ENCODE measurements around the gene TRIP4. TPM values are rescaled to one million over a fixed set of nuclear protein-coding genes. Genes with fewer than 3 reads are reported as not detected.

The TRIP4 gene
- total RNA-seq, 1 donor from 2014 or later: 13.5 TPM

DNA sequence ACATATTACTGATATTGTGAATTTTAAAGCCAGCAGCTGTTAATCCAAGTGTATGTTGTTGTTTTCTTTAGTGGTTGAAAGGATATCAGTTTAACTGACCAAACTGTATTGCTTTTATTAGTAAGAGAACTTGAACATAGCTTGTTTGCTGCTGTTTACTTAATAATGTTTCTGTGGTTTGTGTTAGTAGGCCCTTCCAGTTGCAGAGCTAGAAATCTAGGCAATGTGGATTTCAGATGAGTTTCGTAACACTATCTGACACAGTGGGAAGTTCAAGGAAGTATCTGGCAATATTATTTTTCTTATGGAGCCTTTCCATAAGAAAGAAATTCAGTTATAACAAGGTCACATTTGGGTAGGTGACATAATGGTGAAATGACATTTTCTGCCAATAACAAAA lies 91.2 kb downstream of the TRIP4 start:
- peaks cover 3% of the 10 kb centered on the region for H3K36me3 ChIP-seq
- H3K27me3 ChIP-seq (ENCODE audit: low read depth): no peaks in the 10 kb centered on the region
- H3K4me3 ChIP-seq: no peak overlapping the region
- intact Hi-C loops (cut with micrococcal nuclease): no loop called here
- no peaks in the 10 kb centered on the region for H3K9me3 ChIP-seq (replicated peaks)
- H3K27ac ChIP-seq (replicated peaks): no peak overlapping the region
- no peak for DNase-seq
- peaks cover 4% of the 10 kb centered on the region for H3K4me1 ChIP-seq
- TF ChIP-seq CTCF (IDR thresholded peaks at IDR 0.05; ENCODE audit: borderline replicate concordance): no peak

DNA sequence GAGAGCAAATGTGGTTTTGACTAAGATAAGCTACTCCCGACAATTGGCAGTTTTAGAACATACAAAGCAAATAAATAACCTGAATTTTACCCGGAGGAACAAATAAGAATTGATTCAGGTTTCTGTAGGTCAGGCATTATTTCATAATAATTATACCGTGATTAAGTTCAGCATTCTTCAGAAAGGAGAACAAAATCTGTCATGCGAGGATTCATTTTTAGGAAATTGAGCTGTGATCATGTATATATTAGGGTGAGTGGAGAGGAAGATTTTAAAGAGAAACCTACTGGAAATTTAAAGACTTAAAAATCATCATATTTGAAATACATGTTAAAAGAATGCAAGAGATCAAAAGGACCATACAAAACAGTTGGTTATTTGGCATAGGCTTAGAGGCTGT lies 93.3 kb downstream of the TRIP4 start:
- no peaks in the 10 kb centered on the region for H3K9me3 ChIP-seq (replicated peaks)
- DNase-seq: no peak
- intact Hi-C loops (cut with micrococcal nuclease): no loop called here
- H3K36me3 ChIP-seq: peaks cover 3% of the 10 kb centered on the region
- no peak overlapping the region for H3K27ac ChIP-seq (replicated peaks)
- no peak for TF ChIP-seq CTCF (IDR thresholded peaks at IDR 0.05; ENCODE audit: borderline replicate concordance)
- peaks cover 4% of the 10 kb centered on the region for H3K4me1 ChIP-seq
- H3K4me3 ChIP-seq: no peak overlapping the region
- H3K27me3 ChIP-seq (ENCODE audit: low read depth): no peaks in the 10 kb centered on the region

DNA sequence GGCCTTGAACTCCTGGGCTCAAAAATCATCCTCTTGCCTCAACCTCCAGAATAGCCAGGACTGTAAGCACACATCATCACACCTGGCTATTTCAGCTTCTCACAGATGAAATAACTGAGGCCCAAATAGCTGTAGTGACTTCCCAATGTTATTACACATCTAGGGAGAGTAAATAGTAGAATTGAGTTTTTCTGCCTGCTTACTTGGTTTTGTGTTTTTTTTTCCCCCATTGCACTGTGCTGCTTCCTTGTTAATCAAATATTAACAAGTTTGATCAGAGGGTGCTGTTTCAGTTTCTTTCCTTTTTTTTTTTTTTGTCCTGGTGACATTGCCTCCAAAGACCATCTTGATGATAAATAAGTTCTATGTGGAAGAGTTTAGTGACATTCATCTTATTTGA lies 96.1 kb downstream of the TRIP4 start:
- Histone ChIP-seq H3K36me3 (peaks cover 3% of the 10 kb centered on the region), H3K27ac (replicated peaks) (no peak overlapping the region), H3K4me3 (no peak overlapping the region), H3K9me3 (replicated peaks) (no peaks in the 10 kb centered on the region), H3K27me3 (ENCODE audit: low read depth) (no peaks in the 10 kb centered on the region), H3K4me1 (no peaks in the 10 kb centered on the region)
- no peak for TF ChIP-seq CTCF (IDR thresholded peaks at IDR 0.05; ENCODE audit: borderline replicate concordance)
- intact Hi-C loops (cut with micrococcal nuclease): no loop called here
- DNase-seq: no peak

DNA sequence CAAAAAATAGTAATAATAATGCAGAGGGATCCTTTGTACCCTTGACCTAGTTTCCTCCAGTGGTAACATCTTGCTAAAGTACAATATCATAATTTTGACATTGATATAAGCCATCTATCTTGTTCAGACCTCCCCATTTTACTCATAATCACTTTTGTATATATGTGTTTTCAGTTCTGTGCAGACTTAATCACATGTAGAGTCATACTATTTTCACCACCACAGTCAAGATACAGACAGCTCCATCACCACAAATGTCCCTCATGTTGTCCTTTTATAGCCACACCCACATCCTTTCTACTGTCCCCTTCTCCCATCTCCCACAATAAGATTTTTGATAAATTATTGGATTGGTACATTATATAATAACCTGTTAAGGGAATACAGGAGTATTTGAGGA lies 98.2 kb downstream of the TRIP4 start:
- Histone ChIP-seq H3K27me3 (ENCODE audit: low read depth) (no peaks in the 10 kb centered on the region), H3K4me3 (no peak overlapping the region), H3K4me1 (peaks cover 6% of the 10 kb centered on the region), H3K27ac (replicated peaks) (no peak overlapping the region), H3K9me3 (replicated peaks) (no peaks in the 10 kb centered on the region), H3K36me3 (peaks cover 13% of the 10 kb centered on the region)
- TF ChIP-seq CTCF (IDR thresholded peaks at IDR 0.05; ENCODE audit: borderline replicate concordance): no peak
- no peak for DNase-seq
- intact Hi-C loops (cut with micrococcal nuclease): no loop called here

DNA sequence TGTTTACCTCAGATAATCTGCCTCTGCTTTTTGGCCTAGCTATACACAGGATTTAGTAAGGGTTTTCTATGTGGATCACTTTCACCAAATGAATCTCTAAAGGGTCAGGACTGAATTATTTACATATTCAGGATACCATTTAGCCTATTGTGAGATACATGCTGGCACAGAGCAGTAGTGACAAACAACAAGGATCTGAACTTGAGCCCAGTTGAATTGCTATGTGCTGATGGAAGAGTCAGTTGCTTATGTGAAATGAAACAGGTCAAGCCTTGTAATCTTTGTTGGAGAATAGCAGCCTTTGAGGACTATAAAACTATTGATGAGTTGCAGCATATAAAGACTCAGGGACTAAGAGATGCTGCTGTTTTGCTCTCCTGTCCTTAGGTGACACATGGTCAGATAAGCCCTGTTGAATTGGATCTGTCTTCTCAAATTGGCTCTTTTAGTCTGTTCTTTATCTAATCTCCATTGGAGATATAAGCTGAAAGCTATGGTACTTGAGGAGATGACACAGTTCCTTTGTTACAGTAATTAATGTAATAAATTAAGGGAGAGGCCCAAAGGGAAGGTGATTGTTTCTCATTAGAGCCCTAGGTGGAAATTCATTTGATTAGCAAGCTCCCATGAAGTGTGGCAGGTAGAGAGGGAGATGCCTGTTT lies 103.1 kb downstream of the TRIP4 start:
- H3K36me3 ChIP-seq: peaks cover 10% of the 10 kb centered on the region
- intact Hi-C loops (cut with micrococcal nuclease): no loop called here
- DNase-seq: no peak
- no peak overlapping the region for H3K27ac ChIP-seq (replicated peaks)
- no peaks in the 10 kb centered on the region for H3K27me3 ChIP-seq (ENCODE audit: low read depth)
- no peak for TF ChIP-seq CTCF (IDR thresholded peaks at IDR 0.05; ENCODE audit: borderline replicate concordance)
- H3K9me3 ChIP-seq (replicated peaks): no peaks in the 10 kb centered on the region
- H3K4me3 ChIP-seq: no peak overlapping the region
- H3K4me1 ChIP-seq: peaks cover 9% of the 10 kb centered on the region
